Memory B cell (primary cell): ENCODE results near the gene C17orf107.

Source experiments
- ATAC-seq: fragments of 150-1000 bp; cut with Tn5 transposase; 2 replicates; pipeline ENCODE4 v1.10.0; 2021; ENCODE audit warnings: low read depth, mild to moderate bottlenecking, moderate library complexity
- DNase-seq, 2 donors: peaks; one replicate each; pipeline ENCODE4 v3.0.0; 2022; ENCODE audit warnings: low spot score in 2 of 2
- H3K27ac Mint-ChIP-seq: one replicate; pipeline ENCODE4 v1.8.0; 2022; ENCODE audit warnings: mild to moderate bottlenecking, moderate library complexity, mixed read lengths
- H3K27me3 Mint-ChIP-seq: one replicate; pipeline ENCODE4 v1.8.0; 2022; ENCODE audit warnings: mixed read lengths
- H3K36me3 Mint-ChIP-seq: one replicate; pipeline ENCODE4 v1.8.0; 2022; ENCODE audit warnings: mild to moderate bottlenecking, mixed read lengths
- H3K4me1 Mint-ChIP-seq: one replicate; pipeline ENCODE4 v1.8.0; 2022; ENCODE audit warnings: mixed read lengths
- H3K4me3 Mint-ChIP-seq: one replicate; pipeline ENCODE4 v1.8.0; 2022; ENCODE audit warnings: mild to moderate bottlenecking, moderate library complexity, mixed read lengths
- H3K9me3 Mint-ChIP-seq: one replicate; pipeline ENCODE4 v1.8.0; 2022; ENCODE audit warnings: mixed read lengths

Gene C17orf107

DNA sequence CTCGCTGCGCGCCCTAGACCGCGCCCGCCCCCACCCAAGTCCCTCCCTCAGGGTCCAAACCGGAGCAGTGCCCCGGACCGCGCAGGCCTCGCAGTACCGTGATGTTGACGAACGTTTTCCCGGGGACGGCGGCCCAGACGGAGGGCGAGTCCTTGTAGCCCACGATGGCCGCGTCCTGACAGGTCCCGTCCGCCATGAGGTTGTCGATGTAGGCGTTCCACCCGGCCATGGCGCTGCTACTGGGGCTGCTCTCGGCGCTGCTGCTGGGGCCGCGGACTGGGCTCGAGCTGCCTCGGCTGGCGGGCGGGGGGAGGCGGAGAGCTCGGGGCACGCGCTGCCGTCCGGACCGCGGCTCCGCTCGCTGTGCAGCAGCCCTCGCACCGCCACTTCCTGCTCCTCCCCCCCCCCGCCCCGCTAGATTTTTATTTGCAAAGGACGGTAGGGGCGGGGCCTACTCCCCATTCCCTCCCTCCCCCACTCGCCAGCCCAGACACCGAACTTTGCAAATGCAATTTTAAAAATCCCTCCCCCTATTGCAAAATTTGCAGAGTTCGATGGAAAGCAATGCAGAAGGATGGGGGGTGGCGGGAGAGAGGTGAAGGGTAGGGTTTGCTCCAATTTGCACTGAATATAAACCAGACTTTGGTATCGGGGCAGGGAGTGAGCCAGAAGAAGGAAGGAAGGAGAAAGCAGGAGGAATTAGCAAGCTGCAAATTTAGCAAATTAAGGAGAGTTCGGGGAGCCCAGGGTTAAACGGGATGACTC, 49.0 kb downstream of the C17orf107 start, which contains the start of gene PFN1:
Gene PFN1, minus strand, starts transcription at position 365 of the 765 bp plus-strand sequence. Its CDS starts 136 bp downstream, at position 229.
- H3K27me3 Mint-ChIP-seq: no peaks in the 10 kb centered on the region
- H3K4me1 Mint-ChIP-seq: peaks cover 45% of the 10 kb centered on the region
- DNase-seq: peak; percentile 66 to 87
- peaks cover 19% of the 10 kb centered on the region for H3K36me3 Mint-ChIP-seq
- no peaks in the 10 kb centered on the region for H3K9me3 Mint-ChIP-seq
- peak within 1 kb of the TSS; percentile 99 for H3K4me3 Mint-ChIP-seq
- H3K27ac Mint-ChIP-seq: peak within 1 kb of the TSS; percentile 97
- ATAC-seq: peak; percentile 49

GRCh38 chr17:4948931-4949320, 49.6 kb downstream of the C17orf107 start:
- Mint-ChIP-seq H3K9me3 (no peaks in the 10 kb centered on the region), H3K4me3 (peak overlapping the region; percentile 99), H3K27ac (peak overlapping the region; percentile 97), H3K36me3 (peaks cover 19% of the 10 kb centered on the region), H3K4me1 (peaks cover 42% of the 10 kb centered on the region), H3K27me3 (no peaks in the 10 kb centered on the region)
- ATAC-seq (peak; percentile 57), DNase-seq (peak; percentile 73 to 80)

- H3K4me1 Mint-ChIP-seq: peaks cover 36% of the 10 kb centered on the region
- peak; percentile 79 to 85 for DNase-seq
- peaks cover 15% of the 10 kb centered on the region for H3K36me3 Mint-ChIP-seq
- H3K9me3 Mint-ChIP-seq: no peaks in the 10 kb centered on the region
- ATAC-seq: peak; percentile 62
- peak overlapping the region; percentile 99 for H3K4me3 Mint-ChIP-seq
- peak overlapping the region; percentile 97 for H3K27ac Mint-ChIP-seq
- no peaks in the 10 kb centered on the region for H3K27me3 Mint-ChIP-seq
Measured at GRCh38 chr17:4949321-4950074, 50.2 kb downstream of the C17orf107 start.

GRCh38 chr17:4950075-4950745, 50.9 kb downstream of the C17orf107 start:
- H3K9me3 Mint-ChIP-seq: no peaks in the 10 kb centered on the region
- H3K36me3 Mint-ChIP-seq: peaks cover 13% of the 10 kb centered on the region
- peaks cover 29% of the 10 kb centered on the region for H3K4me1 Mint-ChIP-seq
- H3K4me3 Mint-ChIP-seq: peak overlapping the region; percentile 80
- peak overlapping the region; percentile 97 for H3K27ac Mint-ChIP-seq
- peak in 1 of 2 donors; percentile 56 for DNase-seq
- ATAC-seq: peak; percentile 1
- H3K27me3 Mint-ChIP-seq: no peaks in the 10 kb centered on the region

GRCh38 chr17:4950746-4951204, 51.4 kb downstream of the C17orf107 start, which contains the start of gene ENO3:
ENO3 (plus strand) TSS chr17:4951119; CDS start chr17:4951830, 711 bp downstream.
- ATAC-seq (no peak), DNase-seq (no peak)
- Mint-ChIP-seq H3K36me3 (peaks cover 7% of the 10 kb centered on the region), H3K27ac (peak within 1 kb of the TSS; percentile 97), H3K4me3 (peak within 1 kb of the TSS; percentile 80), H3K9me3 (no peaks in the 10 kb centered on the region), H3K27me3 (no peaks in the 10 kb centered on the region), H3K4me1 (peaks cover 23% of the 10 kb centered on the region)

GRCh38 chr17:4951486-4951885, 52.1 kb downstream of the C17orf107 start:
- H3K9me3 Mint-ChIP-seq: no peaks in the 10 kb centered on the region
- H3K4me1 Mint-ChIP-seq: peaks cover 20% of the 10 kb centered on the region
- H3K27ac Mint-ChIP-seq: no peak overlapping the region
- ATAC-seq (no peak), DNase-seq (no peak)
- H3K4me3 Mint-ChIP-seq: peak overlapping the region; percentile 51
- H3K27me3 Mint-ChIP-seq: no peaks in the 10 kb centered on the region
- peaks cover 5% of the 10 kb centered on the region for H3K36me3 Mint-ChIP-seq
